Stimulated activated CD4-positive, alpha-beta T cell treated with anti-CD3 and anti-CD28 coated beads, Interleukin-2, amount 100 ng/mL, for 24 hours (primary cell): Measurements from ENCODE around the gene BICC1.

ENCODE experiments used
- DNase-seq, 2 donors: peaks; one replicate each; pipeline ENCODE4 v3.0.0-alpha.2; 2020

BICC1 gene

GRCh38 chr10:58712982-58713381 lies 200.3 kb downstream of the BICC1 start:
- DNase-seq, result no peak

- no peak for DNase-seq
Measured at GRCh38 chr10:58714409-58714808, 201.7 kb downstream of the BICC1 start.

- no peak for DNase-seq
Measured at GRCh38 chr10:58715061-58715460, 202.4 kb downstream of the BICC1 start.

- no peak for DNase-seq
Measured at GRCh38 chr10:58718596-58718995, 205.9 kb downstream of the BICC1 start.

GRCh38 chr10:58721601-58722281 lies 209.1 kb downstream of the BICC1 start:
- no peak for DNase-seq

GRCh38 chr10:58723186-58723585 lies 210.5 kb downstream of the BICC1 start:
- DNase-seq, result no peak

GRCh38 chr10:58723966-58724365 lies 211.3 kb downstream of the BICC1 start:
- DNase-seq, result no peak

- DNase-seq, result no peak
Measured at GRCh38 chr10:58724781-58725180, 212.1 kb downstream of the BICC1 start.

- DNase-seq, result no peak
Measured at GRCh38 chr10:58725901-58726300, 213.2 kb downstream of the BICC1 start.

GRCh38 chr10:58727633-58728032 lies 215.0 kb downstream of the BICC1 start:
- no peak for DNase-seq

GRCh38 chr10:58731276-58731675 lies 218.6 kb downstream of the BICC1 start:
- DNase-seq, result no peak

- DNase-seq, result no peak
Measured at GRCh38 chr10:58733436-58733835, 220.8 kb downstream of the BICC1 start.

GRCh38 chr10:58734116-58734515 lies 221.4 kb downstream of the BICC1 start:
- no peak for DNase-seq

- DNase-seq, result no peak
Measured at GRCh38 chr10:58734664-58735063, 222.0 kb downstream of the BICC1 start.

GRCh38 chr10:58735087-58735486 lies 222.4 kb downstream of the BICC1 start:
- DNase-seq, result no peak

GRCh38 chr10:58740620-58741369 lies 228.1 kb downstream of the BICC1 start:
- DNase-seq, result no peak

GRCh38 chr10:58741673-58742072 lies 229.0 kb downstream of the BICC1 start:
- DNase-seq, result no peak

- DNase-seq, result no peak
Measured at GRCh38 chr10:58742141-58742540, 229.5 kb downstream of the BICC1 start.

- DNase-seq, result no peak
Measured at GRCh38 chr10:58743466-58744115, 230.9 kb downstream of the BICC1 start.

GRCh38 chr10:58746474-58747185 lies 234.0 kb downstream of the BICC1 start:
- DNase-seq, result no peak

GRCh38 chr10:58747687-58748086 lies 235.0 kb downstream of the BICC1 start:
- no peak for DNase-seq

GRCh38 chr10:58752665-58753064 lies 240.0 kb downstream of the BICC1 start:
- DNase-seq, result no peak

- DNase-seq, result no peak
Measured at GRCh38 chr10:58753425-58753824, 240.8 kb downstream of the BICC1 start.
